Epithelial cell of prostate (primary cell): Measurements from ENCODE around the gene IFNA14.
"Not testable (repeated sequence)": the region's sequence is repeated elsewhere in the genome, so short reads cannot be mapped to it uniquely, and the experiment has no call there.

Experiments used
- DNase-seq: peaks from one replicate; pipeline ENCODE4 v3.0.0-alpha.2; 2011; ENCODE audit warnings: low read depth, low spot score
- H3K27ac ChIP-seq: fragments of 450-650 bp; 2 replicates; pipeline ENCODE4 v1.5.1; 2017; ENCODE audit warnings: mild to moderate bottlenecking

Gene IFNA14

DNA sequence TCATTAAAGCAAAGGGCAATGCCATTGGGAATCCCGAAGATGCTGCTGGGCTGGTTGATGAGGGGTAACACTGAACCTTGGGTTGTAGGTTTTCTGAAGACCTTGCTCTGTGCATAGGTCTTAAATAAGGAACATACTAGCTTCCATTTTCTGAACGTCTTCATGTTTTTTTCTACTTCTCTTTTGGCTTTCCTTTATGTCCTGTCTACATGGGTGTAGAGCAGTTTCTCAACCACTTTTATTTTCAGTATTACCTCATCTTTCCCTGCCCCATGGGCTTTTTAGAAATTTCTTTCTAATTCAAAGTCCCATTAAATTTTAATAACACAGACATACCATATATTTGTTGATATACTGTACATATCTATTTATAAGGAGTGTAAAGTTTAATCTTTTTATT is at the start of gene IFNA14:
Gene IFNA14, minus strand, starts transcription at position 95 of the 400 bp plus-strand sequence. Its CDS starts 70 bp downstream, at position 25.
- no peak for DNase-seq
- H3K27ac ChIP-seq = no peak within 1 kb of the TSS

DNA sequence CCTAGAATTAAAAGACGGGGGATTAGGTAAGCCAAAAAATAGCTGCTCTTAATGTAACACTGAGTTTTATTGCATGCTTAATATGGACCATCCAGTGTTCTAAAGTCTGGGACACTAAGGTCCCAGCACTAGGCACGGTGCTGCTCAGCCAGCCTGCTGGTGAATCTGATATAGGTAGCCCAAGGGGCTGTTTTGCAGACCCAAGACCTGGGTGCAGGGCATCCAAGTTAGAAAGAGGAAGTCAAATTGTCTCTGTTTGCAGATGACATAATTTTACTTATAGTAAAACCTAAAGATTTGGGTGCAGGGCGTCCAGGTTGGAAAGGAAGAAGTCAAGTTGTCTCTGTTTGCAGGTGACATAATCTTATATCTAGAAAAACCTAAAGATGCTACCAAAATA is 47.5 kb upstream of the IFNA14 start:
- H3K27ac ChIP-seq = no peak overlapping the region

DNA sequence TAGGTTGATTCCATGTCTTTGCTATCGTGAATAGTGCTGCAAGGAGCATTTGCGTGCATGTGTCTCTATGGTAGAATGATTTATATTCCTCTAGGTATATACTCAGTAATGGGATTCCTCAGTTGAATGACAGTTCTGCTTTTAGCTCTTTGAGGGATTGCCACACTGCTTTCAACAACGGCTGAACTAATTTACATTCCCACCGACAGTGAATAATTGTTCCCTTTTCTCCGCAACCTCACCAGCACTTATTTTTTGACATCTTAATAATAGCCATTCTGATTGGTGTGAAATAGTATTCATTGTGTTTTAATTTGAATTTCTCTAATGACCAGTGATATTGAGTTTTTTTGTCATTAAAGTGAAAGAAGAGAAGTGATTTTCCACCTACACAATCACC is 46.9 kb upstream of the IFNA14 start:
- no peak for DNase-seq
- H3K27ac ChIP-seq = no peak overlapping the region

More for the DNA sequence above, 47.5 kb upstream of the IFNA14 start:
- no peak for DNase-seq

DNA sequence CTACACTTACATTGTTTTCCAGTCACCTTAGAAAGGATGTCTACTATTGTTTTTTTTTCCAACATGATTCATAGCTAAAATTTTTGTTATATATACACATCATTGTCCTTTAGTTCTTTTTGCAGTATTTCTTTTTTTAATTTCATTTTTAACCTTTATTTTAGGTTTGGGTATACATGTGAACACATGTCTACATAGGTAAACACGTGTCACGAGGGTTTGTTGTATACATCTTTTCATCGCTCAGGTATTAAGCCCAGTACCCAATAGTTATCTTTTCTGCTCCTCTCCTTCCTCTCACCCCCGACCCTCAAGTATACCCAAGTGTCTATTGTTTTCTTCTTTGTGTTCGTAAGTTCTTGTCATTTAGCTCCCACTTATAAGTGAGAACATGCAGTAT is 46.3 kb upstream of the IFNA14 start:
- no peak for DNase-seq
- no peak overlapping the region for H3K27ac ChIP-seq

DNA sequence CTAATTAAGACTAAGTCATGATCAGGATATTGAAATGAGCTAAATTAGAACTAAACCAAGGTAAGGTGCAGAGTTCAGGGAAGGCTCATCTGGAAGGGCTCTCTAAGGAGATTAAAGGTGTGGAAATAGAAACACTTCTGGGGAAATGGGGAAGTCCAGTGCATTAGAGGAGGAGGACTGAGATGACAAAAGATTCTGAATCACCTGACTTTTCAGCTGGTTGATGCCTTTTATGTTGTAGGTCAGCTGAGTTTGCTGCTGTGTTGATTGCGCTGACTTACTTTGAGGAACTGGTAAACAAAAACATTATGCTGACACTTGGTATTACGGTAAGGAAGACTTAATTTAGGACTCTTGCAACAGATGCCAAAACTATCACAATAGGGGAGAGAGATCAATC is 41.5 kb upstream of the IFNA14 start:
- DNase-seq = no peak

DNA sequence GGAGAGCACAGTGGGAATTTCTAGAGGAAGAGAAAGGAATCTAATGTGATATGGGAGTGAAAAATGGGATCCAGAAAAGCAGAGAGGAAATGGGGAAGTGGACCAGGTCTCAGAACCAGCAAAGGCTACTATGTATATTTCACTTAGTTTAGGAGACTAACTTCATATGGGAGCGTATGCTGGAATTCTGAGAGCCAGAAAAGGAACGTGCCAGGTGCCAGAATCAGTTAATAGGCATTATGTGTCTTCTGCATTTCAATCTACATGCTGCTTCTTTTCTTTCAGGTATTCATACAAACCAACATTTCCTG is 28.5 kb upstream of the IFNA14 start:
- no peak overlapping the region for H3K27ac ChIP-seq
- DNase-seq = no peak

More for the DNA sequence above, 41.5 kb upstream of the IFNA14 start:
- H3K27ac ChIP-seq = no peak overlapping the region

DNA sequence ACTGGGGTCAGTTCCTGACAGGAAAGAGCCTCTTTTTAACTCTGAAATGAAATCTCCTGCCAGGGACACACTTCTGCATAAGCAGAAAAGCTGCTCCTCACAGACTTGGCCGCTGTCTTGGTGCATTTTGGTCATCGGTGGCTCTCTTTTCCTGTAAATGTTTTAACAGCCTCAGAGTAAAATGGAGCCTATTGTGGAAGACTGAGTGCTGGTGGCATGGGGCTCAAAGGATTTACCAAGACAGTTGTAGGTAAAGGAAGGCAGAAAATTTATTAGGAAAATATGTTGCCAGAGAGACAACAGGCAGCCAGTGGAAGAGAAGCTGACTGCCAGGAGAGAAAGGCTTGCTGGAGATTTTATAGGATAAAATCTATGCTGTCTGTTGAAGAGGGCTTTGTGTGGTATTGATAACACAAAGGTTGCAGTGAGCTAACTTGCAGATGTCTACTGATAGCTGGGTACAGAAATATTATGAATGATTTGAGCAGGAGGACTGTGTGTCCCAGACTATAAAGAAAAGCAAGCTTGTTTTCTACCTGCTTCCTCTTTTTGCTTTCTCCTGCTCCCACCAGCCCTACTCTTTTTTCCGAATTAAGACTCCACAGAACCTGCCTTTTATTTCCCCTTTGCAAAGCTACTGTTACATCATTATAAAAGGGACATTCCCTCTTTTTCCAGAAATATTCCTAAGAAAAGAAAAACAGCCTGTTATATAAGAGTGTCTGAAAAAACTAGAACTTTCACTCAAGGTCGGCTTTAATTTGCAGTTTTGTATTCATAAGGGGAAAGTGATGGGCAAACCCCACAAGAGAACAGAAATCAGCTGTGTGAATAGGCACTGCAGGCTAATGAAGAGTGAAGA is 27.9 kb upstream of the IFNA14 start:
- DNase-seq = no peak
- H3K27ac ChIP-seq = no peak overlapping the region

DNA sequence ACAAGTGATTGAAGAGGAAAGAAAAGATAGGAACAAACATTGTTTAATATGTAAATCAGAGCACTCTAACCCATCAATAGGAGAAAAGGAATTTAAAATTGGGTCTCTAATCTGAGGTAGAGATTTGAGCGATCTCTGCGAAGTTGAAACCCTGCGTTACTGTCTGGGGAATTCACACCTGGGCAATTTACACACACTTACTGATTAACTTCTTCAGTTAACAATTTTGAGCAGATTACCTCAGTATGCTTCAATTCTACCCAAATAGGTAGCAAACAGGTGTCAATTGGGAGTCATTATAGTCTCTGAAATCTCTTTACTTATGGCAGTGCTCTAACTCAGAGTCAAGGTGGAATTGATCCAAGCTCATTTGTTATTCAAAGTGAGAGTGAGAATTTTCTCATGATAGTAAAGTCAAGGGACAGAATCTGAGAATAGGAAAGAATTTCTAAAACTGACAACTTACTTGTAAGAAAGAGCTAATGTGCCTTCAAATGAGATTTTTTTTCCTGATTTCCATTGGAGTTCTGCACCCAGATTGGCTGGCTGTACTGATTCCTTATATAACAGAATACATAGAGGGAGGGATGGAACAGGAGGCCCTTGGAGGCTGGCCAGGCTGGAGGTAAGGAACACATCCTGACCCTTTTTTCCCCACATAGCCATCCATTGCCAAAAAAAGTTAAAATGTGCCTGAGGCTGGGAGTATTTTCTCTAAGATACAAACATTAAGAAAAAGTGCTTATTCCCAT is 27.1 kb upstream of the IFNA14 start:
- DNase-seq = no peak
- no peak overlapping the region for H3K27ac ChIP-seq

DNA sequence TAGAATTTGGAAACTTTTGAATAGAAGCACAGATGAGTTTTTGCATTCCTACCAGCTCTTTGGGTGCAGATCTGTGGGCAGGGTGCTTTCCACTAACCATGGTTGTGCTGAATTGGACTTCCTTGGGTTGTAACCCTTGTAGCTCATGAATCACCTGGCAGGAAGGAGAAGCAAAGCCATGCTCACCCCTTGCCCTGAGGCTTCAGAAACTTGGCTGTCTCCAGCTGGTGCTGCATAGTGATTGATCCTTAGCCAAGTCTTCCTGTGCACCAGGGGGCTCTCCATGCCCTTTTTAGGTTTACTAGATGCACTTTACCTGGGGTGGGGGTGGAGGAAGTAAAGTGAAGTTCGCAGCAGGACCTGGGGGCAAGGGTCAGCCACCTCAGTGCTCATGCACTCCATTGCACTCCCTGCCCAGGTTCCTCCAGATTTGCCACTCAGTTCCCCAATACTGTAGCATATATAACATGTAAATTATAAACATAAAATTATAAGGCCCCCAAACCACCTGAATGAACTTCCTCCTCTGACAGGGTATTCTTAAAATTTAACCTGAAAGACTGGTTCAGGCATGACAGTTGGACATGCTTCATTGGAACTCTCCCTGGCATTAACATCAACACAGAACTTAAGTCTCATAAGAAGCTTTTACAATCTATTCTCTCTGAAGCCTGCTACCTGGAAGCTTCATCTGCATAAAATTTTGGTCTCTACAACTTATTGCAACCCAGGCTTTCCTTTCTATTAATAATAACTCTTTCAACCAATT is 25.8 kb upstream of the IFNA14 start:
- H3K27ac ChIP-seq = no peak overlapping the region
- DNase-seq = no peak

DNA sequence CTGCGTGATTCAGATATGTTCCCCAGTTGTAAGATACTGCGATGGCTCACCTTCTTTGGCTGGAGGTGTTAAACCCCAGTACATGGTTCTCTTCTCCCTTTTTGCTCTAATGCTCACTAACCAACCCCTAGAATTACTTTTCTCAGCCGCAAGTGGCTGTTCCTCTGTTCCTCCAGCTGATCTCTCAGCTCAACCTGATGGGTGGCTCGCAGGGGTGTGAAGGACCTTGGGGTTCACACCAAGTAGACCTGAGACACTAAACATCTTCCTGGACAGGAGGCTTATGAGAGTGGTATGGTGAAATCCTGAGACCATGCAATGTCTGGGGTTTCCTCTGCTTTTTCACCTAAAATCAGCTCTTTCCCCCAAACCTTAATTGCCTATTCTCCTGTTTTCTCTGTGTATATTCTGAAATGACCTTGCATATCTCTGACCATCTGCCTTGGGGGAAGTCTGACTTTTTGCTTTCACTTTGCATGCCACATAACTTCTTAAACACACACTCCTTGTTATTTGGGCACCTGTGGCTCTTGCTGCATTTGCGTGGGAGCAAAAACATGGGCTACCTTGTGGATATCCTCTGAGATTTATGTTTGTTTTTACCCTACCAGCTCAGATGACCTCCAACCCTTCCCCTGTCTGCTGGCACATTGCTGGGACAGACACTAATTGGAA is 15.9 kb upstream of the IFNA14 start:
- no peak overlapping the region for H3K27ac ChIP-seq
- DNase-seq = no peak

DNA sequence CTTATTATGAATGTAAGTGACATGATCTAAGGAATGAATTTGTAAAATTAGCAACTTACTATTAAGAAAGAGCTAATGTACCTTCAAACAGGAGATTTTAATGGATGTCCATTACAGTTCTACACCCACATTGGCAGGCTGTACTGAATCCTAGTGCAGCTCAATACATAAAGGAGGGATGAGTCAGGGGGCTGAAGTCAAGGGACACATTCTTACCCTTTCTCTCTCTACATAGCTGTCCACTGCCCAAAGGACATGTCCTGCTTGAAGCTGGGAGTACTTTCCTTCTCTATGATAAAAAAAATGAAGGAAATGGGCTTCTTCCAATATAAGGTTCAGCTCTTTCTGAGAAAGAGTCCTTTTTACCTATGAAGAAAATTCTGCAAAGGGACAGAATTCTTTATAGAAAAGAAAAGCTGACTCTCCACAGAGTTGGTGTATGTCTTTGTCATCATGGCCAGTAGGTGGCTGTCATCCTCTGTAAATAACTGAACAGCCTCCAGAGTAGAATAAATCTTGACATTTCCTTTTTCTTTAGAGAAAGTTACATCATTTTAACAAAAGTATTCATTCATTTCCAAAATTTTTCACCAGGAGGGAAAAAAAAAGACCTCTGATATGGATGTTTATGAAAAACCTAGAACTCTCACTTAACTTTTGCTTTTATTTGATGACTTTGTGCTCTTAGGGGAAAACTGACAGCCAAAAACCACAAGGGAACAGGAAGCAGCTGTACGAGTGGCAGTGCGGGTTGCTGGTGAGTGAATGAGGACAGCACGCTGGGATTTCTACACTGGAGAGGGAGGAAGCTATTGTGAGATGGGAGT is 13.1 kb upstream of the IFNA14 start:
- no peak overlapping the region for H3K27ac ChIP-seq
- no peak for DNase-seq

DNA sequence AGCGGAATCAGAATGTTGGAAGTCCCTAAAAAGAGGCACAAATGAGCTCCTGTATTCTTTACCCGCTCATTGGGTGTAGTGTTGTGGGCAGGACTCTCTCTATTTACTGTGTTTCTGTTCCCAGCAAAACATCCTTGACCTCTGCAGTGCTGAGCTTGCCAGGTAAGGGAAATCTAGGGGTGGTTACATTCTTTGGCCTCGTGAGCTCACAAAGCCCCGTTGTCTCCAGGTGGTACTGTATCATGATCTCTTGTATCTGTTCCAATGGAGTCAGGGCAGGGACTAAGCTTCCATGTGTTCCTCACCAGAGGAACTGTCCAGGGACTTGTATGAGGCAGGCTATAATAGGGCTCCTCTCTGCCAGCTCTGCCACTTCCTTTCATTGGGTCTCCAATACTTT is 11.8 kb upstream of the IFNA14 start:
- DNase-seq = no peak
- no peak overlapping the region for H3K27ac ChIP-seq

DNA sequence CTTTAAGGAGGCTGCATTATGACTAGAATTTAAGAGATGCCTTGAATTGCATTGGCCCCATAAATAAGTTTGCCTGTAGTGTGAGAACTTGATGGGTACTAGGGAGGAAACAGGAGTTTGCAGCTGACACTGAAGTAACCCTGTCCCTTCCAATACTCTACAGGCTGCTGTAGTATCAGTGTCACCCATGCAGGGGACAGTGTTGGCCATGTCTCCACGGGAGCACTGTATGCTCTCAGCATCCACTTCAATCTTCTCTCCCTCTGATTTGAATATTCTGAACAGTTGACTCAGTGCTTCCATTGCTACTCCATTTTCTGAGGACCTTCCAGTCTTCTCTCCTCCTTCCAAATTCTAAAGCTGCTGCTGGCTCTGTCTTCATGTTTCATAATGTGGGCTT is 11.4 kb upstream of the IFNA14 start:
- no peak overlapping the region for H3K27ac ChIP-seq
- no peak for DNase-seq

DNA sequence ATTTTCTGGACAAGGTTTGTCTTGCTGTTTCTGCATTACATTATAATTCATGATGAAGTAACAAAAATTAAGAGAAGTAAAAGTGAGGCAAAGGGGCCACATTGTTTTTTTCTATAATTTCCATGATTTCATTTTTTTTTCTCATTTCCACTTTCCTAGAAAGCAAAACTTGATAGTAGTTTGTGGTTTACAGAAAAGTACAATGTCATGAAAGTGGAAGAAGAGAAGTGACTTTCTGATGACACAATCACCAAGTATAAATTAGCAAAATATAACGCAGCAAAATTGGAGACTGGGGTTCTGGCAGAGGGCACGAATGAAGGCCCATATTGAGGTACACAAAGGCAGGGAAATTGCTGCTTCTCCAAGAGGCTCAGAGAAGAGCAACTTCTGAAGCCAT is 5.0 kb upstream of the IFNA14 start:
- no peak for DNase-seq
- H3K27ac ChIP-seq = no peak overlapping the region

DNA sequence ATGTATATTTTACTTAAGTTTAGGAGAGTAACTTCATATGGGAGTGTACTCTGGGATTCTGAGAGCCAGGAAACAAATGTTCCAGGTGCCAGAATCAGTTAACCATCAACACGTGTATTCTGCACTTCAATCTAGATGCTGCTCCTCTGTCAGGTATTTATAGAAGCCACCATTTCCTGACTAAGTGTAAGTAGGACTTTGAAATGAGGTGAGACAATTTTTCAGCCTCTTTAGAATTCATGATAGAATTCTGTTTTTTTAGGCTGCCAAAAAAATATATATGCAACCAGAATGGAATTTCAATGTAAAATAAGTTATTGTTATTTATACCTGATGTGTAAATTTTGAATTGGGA is 3.5 kb downstream of the IFNA14 start:
- not testable (repeated sequence) for H3K27ac ChIP-seq, DNase-seq

DNA sequence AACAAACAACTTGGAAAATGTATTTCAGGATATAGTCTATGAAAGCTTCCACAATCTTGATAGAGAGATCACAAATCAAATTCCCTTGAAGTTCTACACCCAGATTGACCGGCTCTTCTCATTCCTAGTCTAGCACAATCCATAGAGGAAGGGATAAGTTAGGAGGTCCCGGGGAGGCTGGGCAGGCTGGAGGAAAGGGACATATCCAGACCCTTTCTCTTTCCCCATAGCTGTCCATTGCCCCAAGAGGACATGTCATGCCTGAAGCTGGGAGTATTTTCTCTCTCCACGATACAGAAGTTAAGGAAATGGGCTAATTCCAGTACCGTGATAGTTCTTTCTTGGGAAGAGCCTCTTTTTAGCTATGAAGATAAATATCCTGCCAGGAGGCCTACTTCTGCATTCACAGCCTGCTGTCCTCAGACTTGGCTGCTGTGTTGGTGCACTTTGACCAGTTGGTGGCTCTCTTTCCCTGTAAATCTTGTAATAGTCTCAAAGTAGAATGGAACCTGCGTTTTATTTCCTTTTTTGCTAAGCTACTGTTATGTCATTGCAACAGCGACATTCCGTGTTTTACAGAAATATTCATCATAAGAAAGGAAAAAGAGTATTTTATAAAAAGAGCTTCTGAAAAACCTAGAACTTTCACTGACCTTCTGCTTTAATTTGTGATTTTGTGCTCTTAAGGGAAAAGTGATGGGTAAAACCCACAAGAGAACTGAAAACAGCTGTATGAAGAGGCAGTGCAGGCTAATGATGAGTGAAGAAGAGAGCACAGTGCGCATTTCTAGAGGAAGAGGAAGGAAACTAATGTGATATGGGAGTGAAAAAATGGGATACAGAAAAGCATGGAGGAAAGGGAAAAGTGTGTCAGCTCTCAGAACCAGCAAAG is 4.1 kb downstream of the IFNA14 start:
- not testable (repeated sequence) for DNase-seq, H3K27ac ChIP-seq

DNA sequence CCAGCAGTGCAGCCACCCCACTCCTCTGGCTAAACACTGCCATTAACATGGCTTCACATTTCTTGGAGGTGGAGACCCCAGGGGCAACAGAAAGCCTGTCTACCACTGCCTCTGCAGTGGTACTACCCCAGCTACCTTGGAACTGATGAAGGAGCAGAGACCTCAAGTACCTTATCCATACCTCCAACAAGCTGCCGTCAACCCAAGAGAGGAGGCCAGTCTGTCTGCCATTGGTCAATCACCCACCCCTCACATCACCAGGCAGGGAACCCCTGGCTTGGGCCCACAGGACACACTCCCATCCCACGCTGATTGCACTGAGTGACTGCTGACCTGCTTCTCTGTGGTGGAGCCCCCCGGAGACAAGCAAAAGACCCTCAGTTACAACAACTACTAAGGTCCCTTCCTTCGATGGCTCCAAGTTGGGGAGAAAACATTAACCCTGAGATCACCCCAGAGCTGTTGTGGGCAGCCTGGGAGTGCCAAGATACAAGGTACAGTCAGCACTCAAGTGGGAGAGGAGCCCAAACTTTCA is 5.6 kb downstream of the IFNA14 start:
- DNase-seq = no peak
- no peak overlapping the region for H3K27ac ChIP-seq

DNA sequence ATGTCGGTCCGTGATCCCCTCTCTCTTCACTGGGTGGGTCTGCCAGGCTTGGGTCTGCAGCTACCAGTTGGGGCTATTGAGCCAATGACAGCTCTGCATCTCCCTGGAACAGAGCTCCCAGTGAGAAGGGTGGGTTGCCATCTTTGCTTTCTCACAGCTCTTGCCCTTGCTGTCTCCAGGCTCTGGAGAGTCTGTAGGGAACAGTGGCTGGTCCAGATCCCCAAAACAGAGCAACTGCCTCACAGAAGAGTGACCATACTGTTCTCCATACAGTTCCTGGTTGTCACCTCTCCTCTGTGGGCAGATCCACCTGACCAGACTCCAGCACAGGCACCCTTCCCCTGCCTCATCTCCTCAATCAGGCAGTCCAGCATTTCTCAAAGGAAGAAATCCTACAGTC is 6.5 kb downstream of the IFNA14 start:
- no peak for DNase-seq
- no peak overlapping the region for H3K27ac ChIP-seq
